OCI-LY3 (cell line): Measurements from ENCODE around the gene PKN3.

ENCODE experiments used
- CTCF ChIP-seq: fragments of 200-600, 300-600 bp; sonication (generic); IDR thresholded peaks from 2 replicates; pipeline ENCODE4 v1.5.1; 2014; ENCODE audit warnings: antibody characterized with exemption, low read length, low read depth
- EZH2phosphoT487 ChIP-seq: fragments of 200-600 bp; shearing (Covaris generic); IDR thresholded peaks from 2 replicates; pipeline ENCODE4 v1.6.1; 2018; ENCODE audit warnings: antibody characterized with exemption, mixed run types, low read depth

GRCh38 chr9:128683340-128684064, 18.8 kb upstream of the PKN3 start:
- TF ChIP-seq CTCF, result no peak
- TF ChIP-seq EZH2phosphoT487, result no peak
